GM12891 (cell line): Measurements from ENCODE around the gene FBXL13.
"Not testable (repeated sequence)": the region's sequence is repeated elsewhere in the genome, so short reads cannot be mapped to it uniquely, and the experiment has no call there.

Experiments
- DNase-seq: peaks from one replicate; pipeline ENCODE4 v3.0.0; 2011; ENCODE audit warnings: low spot score; ENCODE audit not compliant: insufficient read length
- FAIRE-seq: peaks from 2 replicates; lab custom pipeline; 2011; peaks lifted over from hg19 to GRCh38; lab: Jason Lieb, UNC
- PAX5 ChIP-seq: IDR thresholded peaks from 2 replicates; pipeline ENCODE4 v1.6.1; 2011; ENCODE audit warnings: low read length, moderate library complexity, mild to moderate bottlenecking; ENCODE audit not compliant: insufficient read depth, severe bottlenecking
- POLR2A ChIP-seq: IDR thresholded peaks from 2 replicates; pipeline ENCODE4 v1.6.1; 2011; ENCODE audit warnings: low read depth, low read length, control low read depth
- POLR2AphosphoS5 ChIP-seq: IDR thresholded peaks from 2 replicates; pipeline ENCODE4 v1.6.1; 2011; ENCODE audit warnings: low read depth, low read length, control low read depth
- POU2F2 ChIP-seq: IDR thresholded peaks from 2 replicates; pipeline ENCODE4 v1.6.1; 2011; ENCODE audit warnings: low read depth, mild to moderate bottlenecking, control low read depth, low read length, moderate library complexity
- SPI1 ChIP-seq: IDR thresholded peaks from 2 replicates; pipeline ENCODE4 v1.6.1; 2011; ENCODE audit warnings: low read depth, low read length, control low read depth
- TAF1 ChIP-seq: IDR thresholded peaks from 2 replicates; pipeline ENCODE4 v1.6.1; 2011; ENCODE audit warnings: low read depth, low read length, control low read depth

FBXL13 gene

GRCh38 chr7:102814025-102814471, 260.5 kb downstream of the FBXL13 start:
- DNase-seq, result no peak
- TF ChIP-seq PAX5 (no peak), POLR2A (no peak), POLR2AphosphoS5 (no peak), POU2F2 (no peak), TAF1 (no peak), SPI1 (no peak)
- no peak for FAIRE-seq

- TF ChIP-seq PAX5 (no peak), POLR2AphosphoS5 (no peak), TAF1 (no peak), POLR2A (no peak)
- FAIRE-seq, result no peak
- no peak for DNase-seq
These were observed 261.2 kb downstream of the FBXL13 start for GRCh38 chr7:102813191-102814024.

- DNase-seq (no peak), FAIRE-seq (no peak)
- TF ChIP-seq PAX5 (no peak), TAF1 (no peak), POLR2A (no peak), POU2F2 (no peak), POLR2AphosphoS5 (no peak)
These were observed 262.5 kb downstream of the FBXL13 start for GRCh38 chr7:102811942-102812678.

DNA sequence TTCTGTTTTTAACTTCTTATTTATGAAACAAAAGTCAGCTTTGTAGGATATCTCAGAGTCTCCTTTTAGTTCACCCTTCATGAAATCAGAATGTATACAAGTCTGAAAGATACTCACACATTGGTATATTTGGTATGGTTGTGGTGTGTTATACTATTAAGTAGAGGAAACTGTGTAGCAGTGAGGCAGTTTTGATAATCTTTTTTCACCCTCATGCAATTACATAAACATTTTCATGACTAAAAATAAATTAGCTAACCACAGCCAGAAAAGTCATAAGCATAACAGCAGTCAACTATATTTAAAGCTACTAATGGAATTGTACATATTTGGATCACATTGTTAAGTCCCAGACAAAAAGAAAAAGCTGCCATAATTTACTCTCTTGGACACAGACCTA, 263.7 kb downstream of the FBXL13 start:
- TF ChIP-seq POU2F2 (no peak), TAF1 (no peak), PAX5 (no peak), SPI1 (no peak), POLR2AphosphoS5 (no peak), POLR2A (no peak)
- DNase-seq, result no peak
- no peak for FAIRE-seq

DNA sequence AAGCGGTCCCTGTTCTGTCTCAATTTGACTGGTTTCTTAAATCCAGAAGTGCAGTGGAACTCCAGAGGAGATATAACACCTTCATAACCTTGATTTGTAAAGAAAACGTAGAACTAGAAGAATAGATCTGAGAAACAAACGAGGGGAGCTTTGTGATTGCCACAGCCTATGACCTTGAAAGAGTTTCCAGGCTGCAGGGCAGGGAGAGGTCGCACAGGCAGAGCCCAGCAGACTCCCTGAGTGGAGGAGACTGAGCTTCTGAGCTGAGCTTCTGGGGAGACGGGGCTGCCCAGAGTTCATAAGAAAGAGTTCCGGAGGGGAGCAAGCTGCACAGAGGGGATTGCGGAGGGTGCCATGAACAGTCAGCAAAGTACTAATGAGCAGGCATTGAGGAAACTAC, 268.0 kb downstream of the FBXL13 start:
- DNase-seq (no peak), FAIRE-seq (no peak)
- TF ChIP-seq TAF1 (no peak), SPI1 (no peak), POU2F2 (no peak), POLR2A (no peak), PAX5 (no peak), POLR2AphosphoS5 (no peak)

DNA sequence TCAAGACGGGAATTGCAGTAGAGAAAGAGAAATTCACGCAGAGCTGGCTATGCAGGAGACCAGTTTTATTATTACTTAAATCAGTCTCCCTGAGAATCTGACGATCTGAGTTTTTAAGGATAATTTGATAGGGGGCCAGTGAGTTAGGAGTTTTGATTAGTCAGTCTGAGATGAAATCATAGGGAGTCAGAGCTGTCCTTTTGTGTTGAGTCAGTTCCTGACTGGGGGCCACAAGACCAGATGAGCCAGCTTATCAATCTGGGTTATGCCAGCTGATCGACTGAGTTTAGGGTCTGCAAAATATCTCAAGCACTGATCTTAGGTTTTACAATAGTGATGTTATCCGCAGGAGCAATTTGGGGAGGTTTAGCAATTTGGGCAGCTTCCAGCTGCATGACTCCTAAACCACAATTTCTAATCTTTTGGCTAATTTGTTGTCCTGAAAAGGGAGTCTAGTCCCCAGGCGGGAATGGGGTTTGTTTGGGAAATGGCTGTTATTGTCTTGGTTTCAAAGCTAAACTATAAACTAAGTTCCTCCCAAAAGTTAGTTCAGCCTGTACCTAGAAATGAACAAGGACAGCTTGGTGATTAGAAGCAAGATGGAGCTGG, 278.5 kb downstream of the FBXL13 start:
- not testable (repeated sequence) for DNase-seq, FAIRE-seq

- FAIRE-seq, DNase-seq: not testable (repeated sequence)
These were observed 280.0 kb downstream of the FBXL13 start for GRCh38 chr7:102794567-102794966.

DNA sequence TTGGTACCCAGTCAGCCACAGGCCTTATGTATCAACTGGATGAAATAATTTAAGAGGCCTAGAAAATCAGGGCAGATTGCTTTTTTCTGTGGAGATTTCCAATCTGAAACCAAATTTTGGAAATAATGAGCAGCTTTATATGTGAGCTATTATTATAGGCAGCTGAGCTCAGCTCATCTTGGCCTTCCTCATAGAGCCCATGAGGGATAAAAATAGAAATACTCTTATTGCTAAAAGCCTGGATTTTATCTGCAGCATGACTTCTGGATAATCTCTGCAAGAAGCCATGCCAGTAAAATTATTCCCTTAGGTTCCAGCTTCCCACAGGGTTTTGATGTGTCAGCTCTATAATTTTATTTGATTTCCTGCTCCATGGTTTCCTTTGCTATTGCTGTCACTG, 282.8 kb downstream of the FBXL13 start:
- not testable (repeated sequence) for DNase-seq, FAIRE-seq

DNA sequence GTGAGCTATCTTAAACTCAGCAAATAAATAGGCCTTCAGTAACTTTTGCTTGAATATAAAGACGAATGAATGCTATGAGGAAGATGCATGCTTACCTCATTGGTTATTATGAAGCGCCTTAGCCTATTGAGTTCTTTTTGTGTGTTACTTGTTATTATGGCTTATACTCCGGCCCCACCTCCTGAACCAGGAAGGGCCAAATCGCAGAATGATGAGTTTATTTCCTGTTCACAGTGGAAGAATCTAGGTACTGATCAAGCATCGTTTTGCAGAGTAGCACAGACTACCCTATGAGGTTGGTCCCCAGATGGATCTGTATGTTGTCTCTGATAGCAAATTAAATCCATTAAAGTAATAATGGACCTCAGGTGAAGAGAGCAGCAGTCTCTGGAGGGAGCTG, 283.2 kb downstream of the FBXL13 start:
- not testable (repeated sequence) for DNase-seq, FAIRE-seq

GRCh38 chr7:102790364-102791100, 284.1 kb downstream of the FBXL13 start:
- peak; percentile 60 for FAIRE-seq
- DNase-seq, result not testable (repeated sequence)

DNA sequence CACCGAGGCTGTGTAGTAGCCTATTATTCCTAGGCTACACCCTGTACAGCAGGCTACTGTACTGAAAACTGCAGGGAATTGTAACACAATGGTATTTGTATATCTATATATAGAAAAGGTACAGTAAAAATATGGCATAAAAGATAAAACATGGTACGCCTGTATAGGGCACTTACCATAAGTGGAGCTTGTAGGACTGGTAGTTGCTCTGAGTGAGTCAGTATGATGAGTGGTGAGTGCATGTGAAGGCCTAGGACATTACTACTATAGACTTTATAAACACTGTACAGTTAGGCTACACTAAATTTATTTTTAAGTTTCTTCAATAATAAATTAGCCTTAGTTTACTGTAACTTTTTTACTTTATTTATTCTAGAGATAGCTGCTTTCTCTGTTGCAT, 285.8 kb downstream of the FBXL13 start:
- FAIRE-seq, result not testable (repeated sequence)

DNA sequence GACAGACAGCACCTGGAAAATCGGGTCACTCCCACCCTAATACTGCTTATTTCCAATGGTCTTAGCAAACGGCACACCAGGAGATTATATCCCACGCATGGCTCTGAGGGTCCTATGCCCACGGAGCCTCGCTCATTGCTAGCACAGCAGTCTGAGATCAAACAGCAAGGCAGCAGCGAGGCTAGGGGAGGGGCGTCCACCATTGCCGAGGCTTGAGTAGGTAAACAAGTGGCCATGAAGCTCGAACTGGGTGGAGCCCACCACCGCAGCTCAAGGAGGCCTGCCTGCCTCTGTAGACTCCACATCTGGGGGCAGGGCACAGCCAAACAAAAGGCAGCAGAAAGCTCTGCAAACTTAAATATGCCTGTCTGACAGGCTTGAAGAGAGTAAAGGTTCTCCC, 293.7 kb downstream of the FBXL13 start:
- not testable (repeated sequence) for DNase-seq, FAIRE-seq

More for the DNA sequence above, 285.8 kb downstream of the FBXL13 start:
- DNase-seq, result not testable (repeated sequence)

DNA sequence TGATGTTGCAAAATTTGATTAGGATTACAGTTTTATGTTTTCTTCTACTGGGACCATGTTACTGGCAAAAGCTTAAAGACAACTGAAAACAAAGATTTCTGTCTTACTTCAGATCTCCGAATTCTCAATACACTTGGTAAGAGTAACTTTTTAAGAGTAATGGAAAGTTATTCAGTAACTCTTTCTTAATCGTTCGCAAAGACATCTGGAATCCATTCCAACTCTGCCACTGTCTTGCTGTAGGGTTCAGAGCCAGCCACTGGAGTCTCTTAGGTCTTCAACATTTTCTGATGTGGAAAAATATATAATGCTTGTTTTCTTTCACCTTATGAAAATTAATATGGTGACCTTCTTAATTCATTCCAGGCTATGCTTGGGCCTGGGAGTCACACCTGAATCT, 295.9 kb downstream of the FBXL13 start:
- FAIRE-seq, DNase-seq: not testable (repeated sequence)

GRCh38 chr7:102776217-102776616, 298.4 kb downstream of the FBXL13 start:
- FAIRE-seq, DNase-seq: not testable (repeated sequence)

DNA sequence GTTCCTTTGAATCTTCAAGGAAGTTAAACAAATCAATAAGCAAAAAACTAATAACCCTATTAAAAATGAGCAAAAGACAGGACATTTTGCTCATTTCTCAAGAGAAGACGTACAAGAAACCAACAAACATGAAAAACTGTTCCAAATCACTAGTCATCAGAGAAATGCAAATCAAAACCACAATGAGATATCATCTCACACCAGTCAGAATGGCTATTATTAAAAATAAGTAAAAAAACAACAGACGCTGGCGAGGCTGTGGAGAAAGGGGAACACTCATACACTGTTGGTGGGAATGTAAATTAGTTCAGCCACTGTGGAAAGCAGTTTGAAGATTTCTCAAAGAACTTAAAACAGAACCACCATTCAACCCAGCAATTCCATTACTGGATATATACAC, 304.1 kb downstream of the FBXL13 start:
- FAIRE-seq, DNase-seq: not testable (repeated sequence)

- not testable (repeated sequence) for DNase-seq, FAIRE-seq
These were observed 304.9 kb downstream of the FBXL13 start for GRCh38 chr7:102769657-102770192.
